GM23338 (cell line): ENCODE data around the gene MPPED2. TPM values are rescaled to one million over a fixed set of nuclear protein-coding genes. Genes with fewer than 3 reads are reported as not detected.

ENCODE experiments used
- ATAC-seq: fragments of 200-7000 bp; cut with Tn5 transposase; 3 replicates; pipeline ENCODE4 v1.9.1; 2020
- DNase-seq: peaks from one replicate; pipeline ENCODE4 v3.0.0-alpha.2; 2015; ENCODE audit warnings: low spot score
- H2AFZ ChIP-seq: fragments of 200-600 bp; sonication (generic); 2 replicates; pipeline ENCODE4 v1.8.0; 2016; ENCODE audit warnings: antibody characterized with exemption, mild to moderate bottlenecking, moderate library complexity
- H3F3A ChIP-seq: fragments of 200-600 bp; sonication (generic); replicated peaks from 2 replicates; pipeline ENCODE4 v1.8.0; 2017; ENCODE audit warnings: antibody characterized with exemption, mixed run types, low read depth
- H3K27ac ChIP-seq: fragments of 200-600 bp; sonication (generic); 2 replicates; pipeline ENCODE4 v1.6.1; 2016; ENCODE audit warnings: low read depth
- H3K27me3 ChIP-seq: fragments of 200-600 bp; sonication (generic); 2 replicates; pipeline ENCODE4 v1.8.0; 2016; ENCODE audit warnings: mild to moderate bottlenecking, mixed run types, moderate library complexity; ENCODE audit not compliant: insufficient read depth
- H3K36me3 ChIP-seq: fragments of 200-600 bp; sonication (generic); 2 replicates; pipeline ENCODE4 v1.8.0; 2016; ENCODE audit warnings: mild to moderate bottlenecking; ENCODE audit not compliant: insufficient read depth
- H3K4me1 ChIP-seq: fragments of 200-600 bp; sonication (generic); 2 replicates; pipeline ENCODE4 v1.8.0; 2016; ENCODE audit warnings: mild to moderate bottlenecking, moderate library complexity; ENCODE audit not compliant: insufficient read depth
- H3K4me2 ChIP-seq: fragments of 200-600 bp; sonication (generic); 2 replicates; pipeline ENCODE4 v1.7.1; 2017; ENCODE audit warnings: mixed run types
- H3K4me3 ChIP-seq: fragments of 200-600 bp; sonication (generic); 2 replicates; pipeline ENCODE4 v1.6.1; 2016; ENCODE audit warnings: mixed run types
- H3K79me2 ChIP-seq: fragments of 200-600 bp; sonication (generic); replicated peaks from 2 replicates; pipeline ENCODE4 v1.8.0; 2017; ENCODE audit warnings: mild to moderate bottlenecking; ENCODE audit not compliant: insufficient read depth
- H3K9me2 ChIP-seq: fragments of 200-600 bp; sonication (generic); 2 replicates; pipeline ENCODE4 v1.8.0; 2017; ENCODE audit not compliant: insufficient read depth
- H4K20me1 ChIP-seq: fragments of 200-600 bp; sonication (generic); replicated peaks from 2 replicates; pipeline ENCODE4 v1.8.0; 2017; ENCODE audit warnings: mild to moderate bottlenecking; ENCODE audit not compliant: insufficient read depth
- H3K27ac Mint-ChIP-seq: 2 replicates; pipeline ENCODE4 v1.8.0; 2020; ENCODE audit warnings: inconsistent platforms, mild to moderate bottlenecking, moderate library complexity, mixed read lengths
- H3K27me3 Mint-ChIP-seq: 3 replicates; pipeline ENCODE4 v1.8.0; 2022; ENCODE audit warnings: low read depth, mild to moderate bottlenecking, moderate library complexity, mixed read lengths, inconsistent platforms; ENCODE audit not compliant: insufficient read depth, poor library complexity
- H3K36me3 Mint-ChIP-seq: 3 replicates; pipeline ENCODE4 v1.8.0; 2021; ENCODE audit warnings: low read depth, mild to moderate bottlenecking, inconsistent platforms, moderate library complexity, mixed read lengths
- H3K4me1 Mint-ChIP-seq: 3 replicates; pipeline ENCODE4 v1.8.0; 2020; ENCODE audit warnings: mild to moderate bottlenecking, inconsistent platforms, mixed read lengths
- H3K4me3 Mint-ChIP-seq: 3 replicates; pipeline ENCODE4 v1.8.0; 2021; ENCODE audit warnings: moderate library complexity, mild to moderate bottlenecking, inconsistent platforms, mixed read lengths
- H3K9me3 Mint-ChIP-seq: 3 replicates; pipeline ENCODE4 v1.8.0; 2020; ENCODE audit warnings: moderate library complexity, mild to moderate bottlenecking, inconsistent platforms, mixed read lengths
- CREB1 ChIP-seq: fragments of 250-450 bp; sonication (Bioruptor Pico); IDR thresholded peaks from 2 replicates; pipeline ENCODE4 v1.5.0; 2020; ENCODE audit warnings: low read depth, mild to moderate bottlenecking, moderate library complexity
- CTCF ChIP-seq, 2 experiments: fragments of 200-600 bp in 1 of 2; sonication (generic) in 1 of 2; conservative IDR thresholded peaks; 2 replicates each; pipeline versions ENCODE4 v1.5.1 to v1.6.1; 2016 to 2017; ENCODE audit warnings: antibody characterized with exemption in 2 of 2, low read depth in 2 of 2, mild to moderate bottlenecking in 2 of 2, moderate library complexity in 1 of 2
- ETS1 ChIP-seq: IDR thresholded peaks from 2 replicates; pipeline ENCODE4 v1.6.1; 2016; ENCODE audit warnings: antibody characterized with exemption
- EZH2phosphoT487 ChIP-seq: fragments of 200-600 bp; sonication (generic); IDR thresholded peaks from one replicate; pipeline ENCODE4 v1.8.1; 2018; ENCODE audit warnings: antibody characterized with exemption; ENCODE audit not compliant: unreplicated experiment
- JUNB ChIP-seq: IDR thresholded peaks from one replicate; pipeline ENCODE4 v1.6.1; 2016; ENCODE audit warnings: antibody characterized with exemption; ENCODE audit not compliant: unreplicated experiment
- NANOG ChIP-seq: IDR thresholded peaks from 2 replicates; pipeline ENCODE4 v1.6.1; 2016; ENCODE audit warnings: antibody characterized with exemption, borderline replicate concordance
- REST ChIP-seq: IDR thresholded peaks from one replicate; pipeline ENCODE4 v1.6.1; 2018; ENCODE audit warnings: antibody characterized with exemption; ENCODE audit not compliant: unreplicated experiment
- STAT1 ChIP-seq: IDR thresholded peaks from one replicate; pipeline ENCODE4 v1.6.1; 2016; ENCODE audit warnings: antibody characterized with exemption; ENCODE audit not compliant: unreplicated experiment
- ZNF114 ChIP-seq: fragments of 250-450 bp; sonication (Bioruptor Pico); IDR thresholded peaks from 2 replicates; pipeline ENCODE4 v1.5.0; 2020; ENCODE audit warnings: mild to moderate bottlenecking, moderate library complexity
- ZNF331 ChIP-seq: fragments of 250-450 bp; sonication (Bioruptor Pico); IDR thresholded peaks from 2 replicates; pipeline ENCODE4 v1.5.0; 2020; ENCODE audit warnings: low read depth, mild to moderate bottlenecking, moderate library complexity
- polyA plus RNA-seq: library from polyadenylated mRNA; unstranded; fragments of >200 nt; fragmentation: Nextera tagmentation; extraction: Ambion mirVana; gene quantifications from 2 replicates; pipeline ENCODE4 v1.2.1, GENCODE V29; 2016
- total RNA-seq: library from RNA; depleted of rRNA; stranded (reverse); fragments of >200 nt; shearing (Covaris generic); gene quantifications from 2 replicates; pipeline ENCODE4 v1.2.3, GENCODE V29; 2014

Gene MPPED2
- total and polyA plus RNA-seq, 2 experiments from 2014 or later: 4.4 to 6.8 TPM

- no peak for TF ChIP-seq CTCF (conservative IDR thresholded peaks at IDR 0.05; ENCODE audit: low read depth in 2 of 2)
- TF ChIP-seq JUNB: no peak
Measured at GRCh38 chr11:30510750-30511149, 75.4 kb downstream of the MPPED2 start (continued).

GRCh38 chr11:30509364-30509763, 76.8 kb downstream of the MPPED2 start:
- Histone ChIP-seq H3K9me2 (peaks cover 16% of the 10 kb centered on the region), H2AFZ (no peak overlapping the region), H3K4me2 (no peak overlapping the region), H3F3A (no peaks in the 10 kb centered on the region), H3K79me2 (0 out of 2 replicates have a peak, but pooled peaks cover 5% of the 10 kb centered on the region), H3K4me3 (no peak overlapping the region), H3K4me1 (peaks cover 15% of the 10 kb centered on the region; the same call in 1 of the 2 replicates), H3K27me3 (no peaks in the 10 kb centered on the region), H3K36me3 (no peaks in the 10 kb centered on the region), H3K27ac (no peak overlapping the region), H4K20me1 (no peaks in the 10 kb centered on the region)
- no peaks in the 10 kb centered on the region for H3K27me3 Mint-ChIP-seq
- H3K9me3 Mint-ChIP-seq: no peaks in the 10 kb centered on the region
- H3K36me3 Mint-ChIP-seq: no peaks in the 10 kb centered on the region; the same call in 2 of the 3 replicates
- no peak overlapping the region for H3K27ac Mint-ChIP-seq
- no peak overlapping the region for H3K4me3 Mint-ChIP-seq
- ATAC-seq: no peak
- peak; percentile 15 for DNase-seq
- peaks cover 14% of the 10 kb centered on the region for H3K4me1 Mint-ChIP-seq
- TF ChIP-seq STAT1 (no peak), CTCF (conservative IDR thresholded peaks at IDR 0.05; ENCODE audit: low read depth in 2 of 2) (no peak), ZNF331 (CRISPR knock-in tag) (no peak), ZNF114 (CRISPR knock-in tag) (no peak), EZH2phosphoT487 (no peak), JUNB (no peak), CREB1 (CRISPR knock-in tag) (no peak), REST (no peak), NANOG (no peak), ETS1 (no peak)
